GM23248 (cell line): Measurements from ENCODE around the gene STARD3. TPM values are rescaled to one million over a fixed set of nuclear protein-coding genes. Genes with fewer than 3 reads are reported as not detected.

Experiments
- DNase-seq: peaks from one replicate; pipeline ENCODE4 v3.0.0-alpha.2; 2015
- H2AFZ ChIP-seq: fragments of 200-600 bp; sonication (generic); 2 replicates; pipeline ENCODE4 v1.6.1; 2016; ENCODE audit warnings: antibody characterized with exemption
- H3F3A ChIP-seq: fragments of 200-600 bp; sonication (generic); 2 replicates; pipeline ENCODE4 v1.6.1; 2016; ENCODE audit warnings: mild to moderate bottlenecking, antibody characterized with exemption, mixed run types; ENCODE audit not compliant: insufficient read depth
- H3K27ac ChIP-seq: fragments of 200-600 bp; sonication (generic); 2 replicates; pipeline ENCODE4 v1.5.1; 2016; ENCODE audit warnings: mild to moderate bottlenecking
- H3K27me3 ChIP-seq: fragments of 200-600 bp; sonication (generic); replicated peaks from 2 replicates; pipeline ENCODE4 v1.6.1; 2016; ENCODE audit warnings: mild to moderate bottlenecking; ENCODE audit not compliant: insufficient read depth
- H3K36me3 ChIP-seq: fragments of 200-600 bp; sonication (generic); 2 replicates; pipeline ENCODE4 v1.6.1; 2016; ENCODE audit warnings: low read depth, mild to moderate bottlenecking
- H3K4me1 ChIP-seq: fragments of 200-600 bp; sonication (generic); 2 replicates; pipeline ENCODE4 v1.6.1; 2016; ENCODE audit warnings: mild to moderate bottlenecking; ENCODE audit not compliant: insufficient read depth
- H3K4me2 ChIP-seq: fragments of 200-600 bp; sonication (generic); one replicate; pipeline ENCODE4 v1.6.1; 2016; ENCODE audit warnings: mild to moderate bottlenecking; ENCODE audit not compliant: unreplicated experiment
- H3K4me3 ChIP-seq: fragments of 200-600 bp; sonication (generic); 2 replicates; pipeline ENCODE4 v1.5.1; 2016; ENCODE audit warnings: mild to moderate bottlenecking
- H3K79me2 ChIP-seq: fragments of 200-600 bp; sonication (generic); 2 replicates; pipeline ENCODE4 v1.6.1; 2016; ENCODE audit warnings: mild to moderate bottlenecking; ENCODE audit not compliant: insufficient read depth
- H3K9ac ChIP-seq: fragments of 200-600 bp; sonication (generic); 2 replicates; pipeline ENCODE4 v1.6.1; 2016; ENCODE audit warnings: mild to moderate bottlenecking
- H3K9me2 ChIP-seq: fragments of 200-600 bp; sonication (generic); 2 replicates; pipeline ENCODE4 v1.6.1; 2016; ENCODE audit warnings: mixed run types, mild to moderate bottlenecking, moderate library complexity; ENCODE audit not compliant: insufficient read depth
- H3K9me3 ChIP-seq: fragments of 200-600 bp; sonication (generic); one replicate; pipeline ENCODE4 v1.6.1; 2017; ENCODE audit warnings: low read depth
- H4K20me1 ChIP-seq: fragments of 200-600 bp; sonication (generic); 2 replicates; pipeline ENCODE4 v1.6.0; 2016; ENCODE audit not compliant: insufficient read depth
- EZH2 ChIP-seq: fragments of 200-600 bp; sonication (generic); IDR thresholded peaks from 2 replicates; pipeline ENCODE4 v1.6.1; 2018; ENCODE audit warnings: antibody characterized with exemption, mild to moderate bottlenecking; ENCODE audit not compliant: insufficient read depth, poor library complexity, severe bottlenecking
- EZH2phosphoT487 ChIP-seq: fragments of 200-600 bp; sonication (generic); IDR thresholded peaks from 2 replicates; pipeline ENCODE4 v1.6.1; 2018; ENCODE audit warnings: antibody characterized with exemption, moderate library complexity, mild to moderate bottlenecking, low read depth; ENCODE audit not compliant: insufficient read depth
- WGBS, 2 experiments: methylation state at CpG; one replicate each; pipeline ENCODE4 v1.1.6; 2015 to 2017; ENCODE audit warnings: low lambda C conversion rate in 2 of 2, low coverage in 1 of 2; ENCODE audit errors: missing lambda C conversion rate in 2 of 2; 5-methylcytosine and 5-hydroxymethylcytosine counted together
- in situ Hi-C: fragments of 300-500 bp; cut with MboI; formaldehyde crosslinking; loops from 2 replicates; pipeline ENCODE4 v1.15.0; 2020
- polyA plus RNA-seq: library from polyadenylated mRNA; unstranded; fragments of >200 nt; fragmentation: Nextera tagmentation; extraction: Ambion mirVana; gene quantifications from 2 replicates; pipeline ENCODE4 v1.2.1, GENCODE V29; 2016
- total RNA-seq: library from RNA; depleted of rRNA; stranded (reverse); fragments of >200 nt; shearing (Covaris generic); gene quantifications from 2 replicates; pipeline ENCODE4 v1.2.3, GENCODE V29; 2014

The STARD3 gene
- total and polyA plus RNA-seq, 2 experiments from 2014 or later: 32.3 to 41.0 TPM

GRCh38 chr17:39618956-39619785, 17.8 kb upstream of the STARD3 start:
- no peaks in the 10 kb centered on the region; the same call in 1 of the 2 replicates for H3K27me3 ChIP-seq
- no peak for DNase-seq
- no peaks in the 10 kb centered on the region for H3K9me3 ChIP-seq
- 55 to 61% methylated on average over 13 of the region's 13 CpGs for WGBS, 2 experiments
- peak overlapping the region; percentile 98 for H3K4me2 ChIP-seq
- no peaks in the 10 kb centered on the region for H3K79me2 ChIP-seq
- peak overlapping the region; percentile 85; the same call in 1 of the 2 replicates for H3K9ac ChIP-seq
- H3K4me1 ChIP-seq: no peaks in the 10 kb centered on the region
- peak overlapping the region; percentile 97 for H2AFZ ChIP-seq
- no peaks in the 10 kb centered on the region for H4K20me1 ChIP-seq
- H3K36me3 ChIP-seq: no peaks in the 10 kb centered on the region
- TF ChIP-seq EZH2phosphoT487 (no peak), EZH2 (no peak)
- in situ Hi-C loops: no loop called here
- no peaks in the 10 kb centered on the region for H3K9me2 ChIP-seq
- peak overlapping the region; percentile 95 for H3K4me3 ChIP-seq
- H3K27ac ChIP-seq: no peak overlapping the region
- H3F3A ChIP-seq: peaks cover 7% of the 10 kb centered on the region; the same call in 1 of the 2 replicates

GRCh38 chr17:39619786-39620101, 17.2 kb upstream of the STARD3 start:
- in situ Hi-C loops: loop anchor here (10.0 kb wide), 1 partner anchor 135 kb away; no protein-coding TSS in a partner anchor
- no peak for TF ChIP-seq EZH2phosphoT487
- TF ChIP-seq EZH2: no peak

GRCh38 chr17:39621523-39622379, 15.2 kb upstream of the STARD3 start:
- H4K20me1 ChIP-seq: no peaks in the 10 kb centered on the region
- peak; percentile 85 for DNase-seq
- no peaks in the 10 kb centered on the region for H3K9me3 ChIP-seq
- H3K4me3 ChIP-seq: peak overlapping the region; percentile 35; the same call in 1 of the 2 replicates
- peak overlapping the region; percentile 43; the same call in 1 of the 2 replicates for H2AFZ ChIP-seq
- no peaks in the 10 kb centered on the region for H3K4me1 ChIP-seq
- peak overlapping the region; percentile 62 for H3K4me2 ChIP-seq
- no peak overlapping the region for H3K27ac ChIP-seq
- peaks cover 7% of the 10 kb centered on the region; the same call in 1 of the 2 replicates for H3F3A ChIP-seq
- no peaks in the 10 kb centered on the region for H3K9me2 ChIP-seq
- no peak overlapping the region for H3K9ac ChIP-seq
- peaks cover 9% of the 10 kb centered on the region for H3K27me3 ChIP-seq
- no peaks in the 10 kb centered on the region for H3K79me2 ChIP-seq
- in situ Hi-C loops: loop anchor here (10.0 kb wide), 1 partner anchor 133 kb away; no protein-coding TSS in a partner anchor
- WGBS, 2 experiments: 5 to 6% methylated on average over 25 to 26 of the region's 26 CpGs
- TF ChIP-seq EZH2: no peak
- no peak for TF ChIP-seq EZH2phosphoT487
- H3K36me3 ChIP-seq: no peaks in the 10 kb centered on the region

More at GRCh38 chr17:39619786-39620101, 17.2 kb upstream of the STARD3 start:
- no peaks in the 10 kb centered on the region for H3K9me2 ChIP-seq
- no peak overlapping the region for H3K4me3 ChIP-seq
- H3K79me2 ChIP-seq: no peaks in the 10 kb centered on the region
- H3K9me3 ChIP-seq: no peaks in the 10 kb centered on the region
- H2AFZ ChIP-seq: no peak overlapping the region
- H3K9ac ChIP-seq: no peak overlapping the region
- no peaks in the 10 kb centered on the region for H4K20me1 ChIP-seq
- no peaks in the 10 kb centered on the region; the same call in 1 of the 2 replicates for H3K27me3 ChIP-seq
- 17 to 36% methylated on average over 1 of the region's 1 CpG for WGBS, 2 experiments
- no peaks in the 10 kb centered on the region for H3K4me1 ChIP-seq
- DNase-seq: no peak
- H3K27ac ChIP-seq: no peak overlapping the region
- H3F3A ChIP-seq: peaks cover 7% of the 10 kb centered on the region; the same call in 1 of the 2 replicates
- H3K36me3 ChIP-seq: no peaks in the 10 kb centered on the region
- no peak overlapping the region for H3K4me2 ChIP-seq

GRCh38 chr17:39622380-39623006, 14.5 kb upstream of the STARD3 start:
- in situ Hi-C loops: loop anchor here (10.0 kb wide), 1 partner anchor 132 kb away; no protein-coding TSS in a partner anchor
- H3K4me2 ChIP-seq: peak overlapping the region; percentile 62
- no peak overlapping the region for H3K27ac ChIP-seq
- no peaks in the 10 kb centered on the region for H3K9me3 ChIP-seq
- no peaks in the 10 kb centered on the region for H3K9me2 ChIP-seq
- peak; percentile 48 for DNase-seq
- H3K9ac ChIP-seq: no peak overlapping the region
- peak overlapping the region; percentile 43; the same call in 1 of the 2 replicates for H2AFZ ChIP-seq
- WGBS, 2 experiments: 35 to 37% methylated on average over 16 of the region's 16 CpGs
- no peaks in the 10 kb centered on the region for H3K4me1 ChIP-seq
- no peaks in the 10 kb centered on the region for H3K79me2 ChIP-seq
- H3F3A ChIP-seq: peaks cover 7% of the 10 kb centered on the region; the same call in 1 of the 2 replicates
- H3K36me3 ChIP-seq: no peaks in the 10 kb centered on the region
- H4K20me1 ChIP-seq: no peaks in the 10 kb centered on the region
- H3K27me3 ChIP-seq: peaks cover 17% of the 10 kb centered on the region
- H3K4me3 ChIP-seq: peak overlapping the region; percentile 35; the same call in 1 of the 2 replicates
- no peak for TF ChIP-seq EZH2
- no peak for TF ChIP-seq EZH2phosphoT487
